ENCODE data around the gene EPPIN. TPM values are rescaled to one million over a fixed set of nuclear protein-coding genes. Genes with fewer than 3 reads are reported as not detected.

EPPIN gene
- polyA plus RNA-seq, 1 of the 3 experiments (the other 2 are of a cell fraction), result not detected

DNA sequence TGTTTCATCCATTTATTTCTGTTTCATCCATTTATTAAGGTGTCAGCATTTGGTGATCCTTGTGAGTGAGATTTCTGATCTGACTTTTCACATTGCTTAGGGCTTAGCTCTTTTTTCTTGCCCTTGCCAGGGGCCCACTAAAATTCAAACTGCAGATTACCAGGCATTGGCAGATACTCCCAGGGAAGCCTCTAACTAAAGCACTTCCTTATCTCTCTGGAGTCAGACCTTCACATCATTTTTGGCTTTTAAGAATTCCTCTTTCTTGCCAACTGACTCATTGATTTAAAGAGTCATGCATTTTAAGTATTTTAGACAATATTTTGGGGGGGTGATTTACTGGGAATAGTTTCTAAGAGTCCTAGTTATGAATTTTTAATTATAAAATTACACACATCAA lies 34.5 kb upstream of the EPPIN start:
- Histone ChIP-seq H3K4me3 (ENCODE audit: low read depth in 2 of 2, low read length in 1 of 2) (no peak overlapping the region), H3K79me2 (ENCODE audit: insufficient read depth) (no peaks in the 10 kb centered on the region), H3K9me2 (no peaks in the 10 kb centered on the region), H4K20me1 (ENCODE audit: insufficient read depth) (no peaks in the 10 kb centered on the region), H3K4me1 (ENCODE audit: control insufficient read depth in 1 of 2, insufficient read depth in 2 of 2, low read depth in 1 of 2, low read length in 1 of 2) (no peaks in the 10 kb centered on the region), H3K27ac (ENCODE audit: low read depth in 2 of 2, low read length in 1 of 2) (no peak overlapping the region), H3K36me3 (replicated peaks in 1 of 2; ENCODE audit: control insufficient read depth in 1 of 2, insufficient read depth in 2 of 2, low read length in 1 of 2) (no peaks in the 10 kb centered on the region), H3K9ac (no peak overlapping the region), H3F3A (replicated peaks; ENCODE audit: insufficient read depth) (no peaks in the 10 kb centered on the region), H2AFZ (ENCODE audit: low read depth) (no peak overlapping the region), H3K4me2 (no peak overlapping the region), H3K9me3 (no peaks in the 10 kb centered on the region), H3K27me3 (ENCODE audit: insufficient read depth) (peaks cover 26% of the 10 kb centered on the region; the same call in 1 of the 2 replicates)
- CTCF ChIA-PET, result no interaction called here
- no peak for DNase-seq
- POLR2A ChIA-PET, result no interaction called here
- TF ChIP-seq FOXJ3 (CRISPR knock-in tag; IDR thresholded peaks at IDR 0.05) (no peak), EP300 (IDR thresholded peaks at IDR 0.05; ENCODE audit: borderline replicate concordance in 1 of 2, low read depth in 1 of 2, low read length in 1 of 2) (no peak)

DNA sequence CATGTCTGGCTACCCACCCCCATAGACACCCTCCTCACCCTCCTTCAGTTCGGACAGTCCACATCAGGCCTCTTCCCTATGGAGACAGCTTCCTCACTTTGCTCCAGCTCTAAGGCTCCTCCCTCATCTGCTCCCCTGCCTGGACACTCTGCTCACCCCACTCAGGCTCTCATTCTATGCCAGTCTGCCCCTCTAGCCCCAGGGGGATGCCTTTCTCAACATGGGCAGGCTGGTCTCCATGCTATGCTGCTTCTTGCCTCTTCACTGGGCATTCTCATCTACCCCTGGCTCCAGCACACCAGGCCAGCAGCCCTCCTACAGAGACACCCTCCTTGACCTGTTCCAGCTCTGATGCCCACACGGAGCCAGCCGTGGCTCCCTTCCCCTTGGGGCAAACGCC lies 32.0 kb upstream of the EPPIN start, which contains the start of gene WFDC8:
Gene WFDC8, minus strand, starts transcription at position 101 of the 400 bp plus-strand sequence. Its CDS starts 37 bp downstream, at position 64.
- Histone ChIP-seq H3K79me2 (ENCODE audit: insufficient read depth) (no peaks in the 10 kb centered on the region), H3K36me3 (replicated peaks in 1 of 2; ENCODE audit: control insufficient read depth in 1 of 2, insufficient read depth in 2 of 2, low read length in 1 of 2) (no peaks in the 10 kb centered on the region), H4K20me1 (ENCODE audit: insufficient read depth) (no peaks in the 10 kb centered on the region), H3K4me3 (ENCODE audit: low read depth in 2 of 2, low read length in 1 of 2) (no peak within 1 kb of the TSS), H3K4me2 (no peak within 1 kb of the TSS), H2AFZ (ENCODE audit: low read depth) (no peak within 1 kb of the TSS), H3K9me2 (no peaks in the 10 kb centered on the region), H3K4me1 (ENCODE audit: control insufficient read depth in 1 of 2, insufficient read depth in 2 of 2, low read depth in 1 of 2, low read length in 1 of 2) (no peaks in the 10 kb centered on the region), H3K27ac (ENCODE audit: low read depth in 2 of 2, low read length in 1 of 2) (no peak within 1 kb of the TSS), H3K27me3 (ENCODE audit: insufficient read depth) (peaks cover 23% of the 10 kb centered on the region; the same call in 1 of the 2 replicates), H3K9me3 (no peaks in the 10 kb centered on the region), H3F3A (replicated peaks; ENCODE audit: insufficient read depth) (no peaks in the 10 kb centered on the region), H3K9ac (no peak within 1 kb of the TSS)
- 6% methylated on average over 4 of the region's 4 CpGs for WGBS (ENCODE audit: low lambda C conversion rate)
- CTCF ChIA-PET, result interaction anchor here (0.8 to 1.7 kb wide), 2 partner anchors 11 to 192 kb away, joined by 5 to 10 read pairs; no protein-coding TSS in a partner anchor
- TF ChIP-seq NRF1 (IDR thresholded peaks at IDR 0.05; ENCODE audit: low read depth, low read length) (no peak), TAF1 (IDR thresholded peaks at IDR 0.05; ENCODE audit: borderline replicate concordance, low read depth, low read length) (no peak), POLR2AphosphoS5 (IDR thresholded peaks at IDR 0.05; ENCODE audit: low read depth, low read length) (no peak), EP300 (IDR thresholded peaks at IDR 0.05; ENCODE audit: borderline replicate concordance in 1 of 2, low read depth in 1 of 2, low read length in 1 of 2) (no peak), CTCF (IDR thresholded peaks at IDR 0.05) (no peak), GABPA (IDR thresholded peaks at IDR 0.05; ENCODE audit: low read depth) (no peak), SMC3 (IDR thresholded peaks at IDR 0.05; ENCODE audit: low read depth, low read length) (no peak), ELF1 (IDR thresholded peaks at IDR 0.05) (no peak), FOXJ3 (CRISPR knock-in tag; IDR thresholded peaks at IDR 0.05) (no peak), TCF12 (IDR thresholded peaks at IDR 0.05) (no peak), GATA2 (CRISPR knock-in tag; IDR thresholded peaks at IDR 0.05) (no peak), IRF3 (IDR thresholded peaks at IDR 0.05; ENCODE audit: low read depth, low read length) (no peak), RXRA (IDR thresholded peaks at IDR 0.05; ENCODE audit: borderline replicate concordance, low read depth) (no peak), MXI1 (IDR thresholded peaks at IDR 0.05; ENCODE audit: low read depth, low read length) (no peak), FOSL2 (IDR thresholded peaks at IDR 0.05; ENCODE audit: borderline replicate concordance, low read depth) (no peak)
- no peak for DNase-seq
- POLR2A ChIA-PET, result no interaction called here
